Measurements from ENCODE around the gene YDJC. TPM values are rescaled to one million over a fixed set of nuclear protein-coding genes. Genes with fewer than 3 reads are reported as not detected.

YDJC gene
- total and polyA plus RNA-seq, 2 of the 8 experiments (the other 6 are each of a cell fraction or from before 2014, with no cell fraction given) = 36.7 to 45.2 TPM

DNA sequence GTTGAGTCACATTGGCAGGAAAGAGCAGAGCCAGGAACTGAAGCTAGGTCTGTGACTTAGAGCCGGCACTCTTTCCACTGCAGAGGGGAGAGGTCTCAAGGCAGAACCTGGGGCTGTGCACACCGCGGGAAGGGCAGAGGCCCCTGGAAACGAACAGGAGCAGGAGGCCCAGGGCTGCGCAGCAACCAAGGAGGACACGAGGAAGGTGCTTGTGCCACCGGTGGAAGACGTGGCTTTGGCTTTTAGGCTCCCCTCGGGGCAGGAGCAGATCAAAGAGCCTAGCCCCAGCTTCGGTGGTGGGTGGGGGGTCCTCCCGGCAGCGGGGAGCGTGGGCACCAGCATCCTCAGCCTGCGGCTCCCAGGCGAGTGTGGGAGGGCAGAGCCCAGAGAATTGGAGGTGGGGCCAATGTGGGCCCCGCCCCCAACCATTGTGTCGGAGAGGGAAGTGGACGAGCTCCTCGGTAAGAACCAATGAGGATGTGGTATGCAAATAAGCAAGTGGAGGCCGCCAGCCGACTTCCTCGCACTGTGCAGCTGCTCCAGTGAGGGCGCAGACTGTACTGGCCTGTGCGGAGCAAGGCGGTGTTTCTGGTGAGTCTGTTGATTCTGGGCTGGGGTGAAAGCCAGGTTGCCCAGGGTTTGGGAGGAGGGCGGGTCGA lies 2.5 kb upstream of the YDJC start, which contains the start of gene CCDC116:
CCDC116 (plus strand) TSS at position 524 of the 659 bp plus-strand sequence. CDS start 422 bp downstream, outside the sequence.
- no peak within 1 kb of the TSS for H3K23ac ChIP-seq (ENCODE audit: insufficient read length)
- no peak for FAIRE-seq
- POLR2A ChIA-PET (ENCODE audit: partially characterized antibody) = interaction anchor here (10.2 kb wide), 1 partner anchor 11 kb away, joined by 74 read pairs; the partner anchor contains the start of gene SDF2L1
- H4K20me1 ChIP-seq (replicated peaks in 1 of 2; ENCODE audit: control insufficient read depth in 1 of 2, insufficient read depth in 2 of 2, low read length in 2 of 2) = peaks cover 4 to 8% of the 10 kb centered on the region in 2 experiments
- H3K9me3 ChIP-seq (ENCODE audit: insufficient read depth in 2 of 2, low read depth in 1 of 2, low read length in 1 of 2) = no peaks in the 10 kb centered on the region; a peak in 1 of 4 replicates
- peaks cover 0 to 7% of the 10 kb centered on the region in 2 experiments; a peak in 1 of 4 replicates for H3K79me2 ChIP-seq (ENCODE audit: control insufficient read depth in 1 of 2, insufficient read depth in 2 of 2, low read length in 2 of 2)
- DNase-seq (ENCODE audit: low read depth in 1 of 2, low spot score in 2 of 2) = peak in 1 of 2 experiments; percentile 73
- H3K4me2 ChIP-seq (ENCODE audit: insufficient read depth in 1 of 2, low read depth in 2 of 2, low read length in 2 of 2) = no peak within 1 kb of the TSS
- no peak within 1 kb of the TSS for H2BK15ac ChIP-seq (ENCODE audit: low read length)
- no peak within 1 kb of the TSS for H2BK12ac ChIP-seq (ENCODE audit: low read depth, low read length)
- CTCF ChIA-PET (ENCODE audit: partially characterized antibody) = interaction anchor here (0.6 to 24.1 kb wide), 4 partner anchors 5 to 529 kb away, joined by 3 to 499 read pairs (median 254); partner anchors contain the start of genes CCDC116, SDF2L1 and YDJC
- peaks cover 0 to 3% (median 2%) of the 10 kb centered on the region in 4 experiments; a peak in 2 of 7 replicates for H3K4me1 ChIP-seq (replicated peaks in 1 of 4; ENCODE audit: control insufficient read depth in 3 of 4, insufficient read depth in 4 of 4, low read length in 3 of 4)
- H3K14ac ChIP-seq (ENCODE audit: insufficient read length) = no peak within 1 kb of the TSS
- no peak within 1 kb of the TSS; the same call in 1 of the 2 replicates for H4K8ac ChIP-seq (ENCODE audit: extremely low read depth, insufficient read depth, low read length)
- no peak within 1 kb of the TSS for H2AFZ ChIP-seq (ENCODE audit: low read length)
- H3K9ac ChIP-seq (replicated peaks in 1 of 4; ENCODE audit: extremely low read depth in 1 of 4, low read depth in 3 of 4, low read length in 3 of 4) = no peak within 1 kb of the TSS
- no peak within 1 kb of the TSS for H3K18ac ChIP-seq (ENCODE audit: extremely low read depth, low read length)
- no peaks in the 10 kb centered on the region for H3K79me1 ChIP-seq (ENCODE audit: low read depth, low read length)
- H2AK5ac ChIP-seq (ENCODE audit: low read depth, low read length) = no peak within 1 kb of the TSS
- H2BK20ac ChIP-seq (ENCODE audit: low read length) = no peak within 1 kb of the TSS
- H3K23me2 ChIP-seq (ENCODE audit: low read depth, low read length) = no peaks in the 10 kb centered on the region; the same call in 1 of the 2 replicates
- H3K56ac ChIP-seq (replicated peaks; ENCODE audit: insufficient read length, low read depth, low read length) = no peak within 1 kb of the TSS
- H3K4me3 ChIP-seq (ENCODE audit: extremely low read depth in 1 of 4, insufficient read depth in 2 of 4, low read depth in 3 of 4, low read length in 4 of 4) = no peak within 1 kb of the TSS
- no peak within 1 kb of the TSS for H2BK120ac ChIP-seq (replicated peaks; ENCODE audit: low read depth, low read length)
- no peak within 1 kb of the TSS for H2BK5ac ChIP-seq (ENCODE audit: low read depth, low read length)
- no peak within 1 kb of the TSS for H3K27ac ChIP-seq (ENCODE audit: low read depth, low read length)
- peaks cover 0 to 7% (median 3%) of the 10 kb centered on the region in 4 experiments; a peak in 2 of 8 replicates for H3K36me3 ChIP-seq (ENCODE audit: control insufficient read depth in 2 of 4, insufficient read depth in 4 of 4, low read length in 3 of 4)
- no peak within 1 kb of the TSS for H4K91ac ChIP-seq (replicated peaks; ENCODE audit: insufficient read length, low read length)
- H4K5ac ChIP-seq (ENCODE audit: insufficient read length, low read depth, low read length) = no peak within 1 kb of the TSS
- H3K27me3 ChIP-seq (replicated peaks in 1 of 4; ENCODE audit: control insufficient read depth in 3 of 4, extremely low read depth in 1 of 4, insufficient read depth in 3 of 4, low read length in 3 of 4) = no peaks in the 10 kb centered on the region; a peak in 2 of 7 replicates
- no peak within 1 kb of the TSS for H3K4ac ChIP-seq (replicated peaks; ENCODE audit: insufficient read length, low read depth, low read length)
- 92% methylated on average over 23 of the region's 27 CpGs; no CpG with 5 or more reads in 1 of the 2 experiments for WGBS, 2 experiments (ENCODE audit: extremely low coverage in 1 of 2, insufficient coverage in 1 of 2, insufficient read length in 1 of 2, insufficient replicate concordance in 2 of 2, low coverage in 1 of 2, low lambda C conversion rate in 2 of 2, missing lambda C conversion rate in 1 of 2)
- no peak for TF ChIP-seq PHF8 (conservative IDR thresholded peaks at IDR 0.05; ENCODE audit: low read depth, low read length)
- no peak for TF ChIP-seq TAF7 (optimal IDR thresholded peaks at IDR 0.05; ENCODE audit: borderline replicate concordance, low read depth, low read length)
- no peak for TF ChIP-seq RXRA (IDR thresholded peaks at IDR 0.05; ENCODE audit: insufficient read depth, low read depth, low read length)
- no peak for TF ChIP-seq RBBP5 (IDR thresholded peaks at IDR 0.05; ENCODE audit: borderline replicate concordance, low read depth, low read length)
- TF ChIP-seq BACH1 (IDR thresholded peaks at IDR 0.05; ENCODE audit: low read length) = no peak
- no peak for TF ChIP-seq CTBP2 (IDR thresholded peaks at IDR 0.05; ENCODE audit: borderline replicate concordance, insufficient read depth, insufficient read length, low read length)
- no peak for TF ChIP-seq SUZ12 (IDR thresholded peaks at IDR 0.05; ENCODE audit: low read length)
- TF ChIP-seq EGR1 (IDR thresholded peaks at IDR 0.05; ENCODE audit: borderline replicate concordance, low read depth, low read length) = no peak
- TF ChIP-seq KDM4A (IDR thresholded peaks at IDR 0.05; ENCODE audit: low read depth, low read length, severe bottlenecking) = no peak
- no peak for TF ChIP-seq BRCA1 (IDR thresholded peaks at IDR 0.05; ENCODE audit: low read depth, low read length)
- no peak for TF ChIP-seq SIN3A (conservative IDR thresholded peaks at IDR 0.05 in 1 of 2, IDR thresholded peaks at IDR 0.05 in 1 of 2; ENCODE audit: low read depth in 1 of 2, low read length in 2 of 2)
- TF ChIP-seq GTF2F1 (IDR thresholded peaks at IDR 0.05; ENCODE audit: borderline replicate concordance, low read depth, low read length) = no peak

Data from H1 (cell line).